GM12873 (cell line): ENCODE measurements around the gene DOCK8.

Source experiments
- TF ChIP-seq, protein P1 (sequence below): IDR thresholded peaks from 2 replicates; pipeline ENCODE4 v1.5.1; 2012; ENCODE audit warnings: low read depth, mild to moderate bottlenecking, moderate library complexity, low read length, control low read depth; ENCODE audit not compliant: insufficient read depth; ENCODE audit errors: missing control alignments

DOCK8 gene

DNA sequence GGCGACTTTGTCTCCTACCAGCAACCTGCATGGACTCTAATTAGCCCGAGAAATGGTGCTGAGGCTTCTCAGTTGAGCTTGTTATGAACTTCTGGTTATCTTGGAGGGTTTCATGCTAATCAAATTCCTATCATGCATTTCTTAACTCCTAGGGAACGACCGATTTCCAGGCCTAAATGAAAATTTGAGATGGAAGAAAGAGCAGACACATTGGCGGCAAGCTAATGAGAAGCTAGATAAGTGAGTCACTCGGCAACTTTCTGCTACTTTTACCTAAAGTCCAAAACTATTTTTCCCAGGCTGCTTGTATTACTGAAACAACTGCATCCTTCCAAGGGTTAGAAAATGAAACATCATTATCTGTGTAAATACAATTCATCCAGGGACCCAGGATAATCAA lies 207.2 kb downstream of the DOCK8 start:
- TF ChIP-seq, protein P1, sequence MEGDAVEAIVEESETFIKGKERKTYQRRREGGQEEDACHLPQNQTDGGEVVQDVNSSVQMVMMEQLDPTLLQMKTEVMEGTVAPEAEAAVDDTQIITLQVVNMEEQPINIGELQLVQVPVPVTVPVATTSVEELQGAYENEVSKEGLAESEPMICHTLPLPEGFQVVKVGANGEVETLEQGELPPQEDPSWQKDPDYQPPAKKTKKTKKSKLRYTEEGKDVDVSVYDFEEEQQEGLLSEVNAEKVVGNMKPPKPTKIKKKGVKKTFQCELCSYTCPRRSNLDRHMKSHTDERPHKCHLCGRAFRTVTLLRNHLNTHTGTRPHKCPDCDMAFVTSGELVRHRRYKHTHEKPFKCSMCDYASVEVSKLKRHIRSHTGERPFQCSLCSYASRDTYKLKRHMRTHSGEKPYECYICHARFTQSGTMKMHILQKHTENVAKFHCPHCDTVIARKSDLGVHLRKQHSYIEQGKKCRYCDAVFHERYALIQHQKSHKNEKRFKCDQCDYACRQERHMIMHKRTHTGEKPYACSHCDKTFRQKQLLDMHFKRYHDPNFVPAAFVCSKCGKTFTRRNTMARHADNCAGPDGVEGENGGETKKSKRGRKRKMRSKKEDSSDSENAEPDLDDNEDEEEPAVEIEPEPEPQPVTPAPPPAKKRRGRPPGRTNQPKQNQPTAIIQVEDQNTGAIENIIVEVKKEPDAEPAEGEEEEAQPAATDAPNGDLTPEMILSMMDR, result no peak

DNA sequence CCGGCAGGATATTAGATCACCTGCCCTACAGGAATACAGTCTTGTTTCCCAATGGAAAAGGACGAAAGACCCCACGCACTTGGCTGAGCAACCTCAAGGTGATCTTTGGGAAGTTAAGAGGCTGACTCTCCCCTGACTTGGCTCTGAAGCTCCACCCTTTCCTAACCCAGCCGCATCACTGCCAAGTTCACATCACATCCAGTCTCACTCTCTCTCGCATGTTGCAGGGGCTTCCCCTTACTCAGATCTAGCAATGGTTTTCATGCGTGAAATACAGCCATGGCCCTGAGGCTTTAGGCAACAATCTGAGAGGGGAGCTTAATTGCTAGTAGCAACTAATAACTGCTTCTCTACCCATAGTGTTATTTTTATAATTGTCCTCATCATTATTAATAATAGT lies 211.6 kb downstream of the DOCK8 start:
- TF ChIP-seq, protein P1, result no peak

DNA sequence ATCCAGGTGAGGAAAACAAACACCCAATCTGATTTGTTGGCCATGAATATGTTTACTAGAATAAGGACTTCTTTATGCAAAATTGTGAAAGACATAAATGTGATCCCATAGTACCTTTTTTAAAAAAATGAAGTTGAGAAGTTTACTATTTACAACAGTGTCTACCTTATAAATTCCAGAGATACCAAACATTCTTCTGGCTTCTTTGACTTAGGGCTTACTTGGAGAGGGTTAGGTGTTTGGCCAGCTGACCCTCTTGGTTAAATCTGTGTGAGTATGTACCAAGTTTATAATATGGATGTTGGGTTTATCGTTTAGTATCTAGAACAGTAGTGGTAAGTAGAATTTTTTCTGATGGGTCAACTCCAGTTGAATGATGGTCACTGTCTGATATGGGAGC lies 212.3 kb downstream of the DOCK8 start:
- TF ChIP-seq, protein P1, result no peak

DNA sequence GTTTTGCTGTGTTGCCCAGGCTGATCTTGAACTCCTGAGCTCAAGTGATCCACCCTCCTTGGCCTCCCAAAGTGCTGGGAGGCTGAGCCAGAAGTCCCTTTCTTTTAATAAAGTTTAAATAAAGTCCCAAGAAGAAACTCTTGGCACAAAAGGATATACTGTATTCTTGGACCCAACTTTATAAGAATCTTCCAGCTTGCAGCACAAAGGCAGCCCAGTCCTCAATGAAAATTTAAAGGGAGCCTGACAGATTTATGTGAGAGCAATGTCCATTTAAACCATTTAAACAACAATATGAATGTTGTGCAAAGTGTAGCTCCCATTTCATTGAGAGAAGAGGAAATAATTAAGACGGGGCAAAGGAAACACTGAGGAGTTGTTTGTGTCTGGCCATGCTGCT lies 217.0 kb downstream of the DOCK8 start:
- TF ChIP-seq, protein P1, result no peak

DNA sequence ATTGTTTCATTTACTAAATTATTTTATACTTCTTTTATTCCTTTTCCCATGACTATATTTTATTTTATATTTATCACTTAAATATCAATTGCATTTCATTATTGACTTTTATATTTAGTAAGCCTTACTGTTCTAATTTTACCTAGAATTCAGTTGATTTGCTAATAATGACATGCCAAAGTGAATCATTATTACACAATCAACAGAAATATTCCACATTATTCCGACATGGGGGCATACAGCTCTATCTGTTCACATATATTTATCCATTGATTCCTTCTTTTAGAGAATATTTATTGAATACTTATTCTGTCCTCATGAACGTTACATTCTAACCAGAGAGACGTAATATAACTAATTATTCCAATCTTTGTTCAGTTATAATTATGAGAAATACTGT lies 221.8 kb downstream of the DOCK8 start:
- TF ChIP-seq, protein P1, result no peak

DNA sequence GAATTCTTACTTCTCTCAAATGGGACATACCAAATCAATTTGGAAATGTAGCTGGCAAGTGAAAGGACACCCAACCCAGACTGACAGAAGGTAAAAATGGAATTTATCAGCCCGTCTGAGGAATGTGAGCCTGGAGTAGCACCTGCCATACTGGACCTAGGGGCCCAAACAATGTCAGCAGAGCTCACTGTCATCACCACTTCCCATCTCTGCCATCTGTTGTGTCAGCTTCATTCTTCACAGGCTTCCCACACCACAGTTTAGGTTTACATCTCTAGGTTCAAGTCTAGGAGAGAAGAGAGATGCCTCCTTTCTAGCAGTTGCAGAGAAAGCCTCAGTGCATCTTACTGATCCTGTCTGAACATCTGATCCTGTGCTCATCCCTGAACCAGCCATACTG lies 222.4 kb downstream of the DOCK8 start:
- TF ChIP-seq, protein P1, result no peak

DNA sequence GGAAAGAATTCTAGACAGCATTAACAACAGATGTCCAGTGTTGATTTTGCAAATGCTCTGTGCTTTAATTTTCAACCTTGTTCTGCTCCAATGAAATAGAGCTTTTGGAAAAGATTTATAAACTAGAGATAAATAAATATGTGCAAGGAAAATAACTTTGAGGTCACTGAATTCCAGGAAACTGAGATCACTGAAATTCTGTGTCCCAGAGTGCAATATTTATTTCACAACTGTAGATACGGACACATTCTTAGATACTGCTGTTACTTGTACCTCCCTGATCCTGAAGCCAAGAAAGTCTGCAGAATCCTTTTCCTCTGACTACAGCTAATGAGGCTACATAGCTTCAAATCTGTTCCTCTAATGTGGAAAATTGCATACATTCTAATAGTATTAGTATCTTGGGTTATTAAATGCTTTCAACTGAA lies 222.9 kb downstream of the DOCK8 start:
- TF ChIP-seq, protein P1, result no peak
